D721Med (cell line): ENCODE measurements around the gene UBE2Q1.

Source experiments
- DNase-seq: peaks from one replicate; pipeline ENCODE4 v3.0.0; 2011; ENCODE audit warnings: low spot score; ENCODE audit not compliant: insufficient read length
- FAIRE-seq: peaks from 2 replicates; lab custom pipeline; 2011; peaks lifted over from hg19 to GRCh38; lab: Jason Lieb, UNC
- TF ChIP-seq, protein P1 (sequence below): IDR thresholded peaks from 2 replicates; pipeline ENCODE4 v1.5.1; 2012; ENCODE audit warnings: mild to moderate bottlenecking, control low read depth; ENCODE audit not compliant: insufficient read depth; ENCODE audit errors: missing control alignments

Gene UBE2Q1

DNA sequence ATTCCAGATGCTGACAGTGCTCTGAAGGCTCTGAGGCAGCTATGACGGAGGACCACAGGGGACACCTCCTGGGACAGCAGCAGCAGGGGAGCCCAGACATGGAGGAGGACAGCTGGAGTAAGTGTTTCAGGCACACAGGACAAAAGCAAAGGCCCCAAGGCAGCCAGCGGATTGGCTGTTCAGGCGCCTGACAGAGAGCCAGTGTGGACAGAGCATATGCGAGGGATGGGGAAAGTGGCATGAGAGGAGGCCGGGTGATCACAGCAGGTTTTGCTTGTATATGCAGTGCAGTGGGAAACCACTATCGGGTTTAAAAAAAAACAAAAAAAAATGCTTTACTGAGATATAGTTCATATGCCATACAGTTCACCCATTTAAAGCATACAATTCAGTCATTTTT, 28.2 kb upstream of the UBE2Q1 start:
- FAIRE-seq (no peak), DNase-seq (no peak)
- TF ChIP-seq, protein P1, sequence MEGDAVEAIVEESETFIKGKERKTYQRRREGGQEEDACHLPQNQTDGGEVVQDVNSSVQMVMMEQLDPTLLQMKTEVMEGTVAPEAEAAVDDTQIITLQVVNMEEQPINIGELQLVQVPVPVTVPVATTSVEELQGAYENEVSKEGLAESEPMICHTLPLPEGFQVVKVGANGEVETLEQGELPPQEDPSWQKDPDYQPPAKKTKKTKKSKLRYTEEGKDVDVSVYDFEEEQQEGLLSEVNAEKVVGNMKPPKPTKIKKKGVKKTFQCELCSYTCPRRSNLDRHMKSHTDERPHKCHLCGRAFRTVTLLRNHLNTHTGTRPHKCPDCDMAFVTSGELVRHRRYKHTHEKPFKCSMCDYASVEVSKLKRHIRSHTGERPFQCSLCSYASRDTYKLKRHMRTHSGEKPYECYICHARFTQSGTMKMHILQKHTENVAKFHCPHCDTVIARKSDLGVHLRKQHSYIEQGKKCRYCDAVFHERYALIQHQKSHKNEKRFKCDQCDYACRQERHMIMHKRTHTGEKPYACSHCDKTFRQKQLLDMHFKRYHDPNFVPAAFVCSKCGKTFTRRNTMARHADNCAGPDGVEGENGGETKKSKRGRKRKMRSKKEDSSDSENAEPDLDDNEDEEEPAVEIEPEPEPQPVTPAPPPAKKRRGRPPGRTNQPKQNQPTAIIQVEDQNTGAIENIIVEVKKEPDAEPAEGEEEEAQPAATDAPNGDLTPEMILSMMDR = no peak

DNA sequence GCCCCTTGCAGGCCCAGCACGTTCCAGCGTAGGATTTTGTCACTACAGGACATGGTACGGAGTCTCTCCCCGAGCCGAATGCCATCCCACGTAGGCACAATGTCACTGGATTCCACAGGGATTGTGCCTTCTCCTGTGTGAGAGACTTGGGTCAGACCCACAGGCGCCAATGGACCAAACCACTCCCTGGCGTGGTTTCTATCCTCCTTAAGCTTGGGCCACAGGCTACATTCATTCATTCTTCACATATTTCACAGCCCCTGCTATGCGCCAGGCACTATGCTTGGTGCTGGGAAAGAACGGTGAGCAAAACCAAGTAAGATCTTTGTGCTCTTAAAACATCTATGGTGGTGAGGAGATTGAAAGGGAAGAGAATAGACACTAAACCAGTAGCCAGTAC, 27.8 kb upstream of the UBE2Q1 start:
- FAIRE-seq (no peak), DNase-seq (no peak)
- TF ChIP-seq, protein P1 = no peak

DNA sequence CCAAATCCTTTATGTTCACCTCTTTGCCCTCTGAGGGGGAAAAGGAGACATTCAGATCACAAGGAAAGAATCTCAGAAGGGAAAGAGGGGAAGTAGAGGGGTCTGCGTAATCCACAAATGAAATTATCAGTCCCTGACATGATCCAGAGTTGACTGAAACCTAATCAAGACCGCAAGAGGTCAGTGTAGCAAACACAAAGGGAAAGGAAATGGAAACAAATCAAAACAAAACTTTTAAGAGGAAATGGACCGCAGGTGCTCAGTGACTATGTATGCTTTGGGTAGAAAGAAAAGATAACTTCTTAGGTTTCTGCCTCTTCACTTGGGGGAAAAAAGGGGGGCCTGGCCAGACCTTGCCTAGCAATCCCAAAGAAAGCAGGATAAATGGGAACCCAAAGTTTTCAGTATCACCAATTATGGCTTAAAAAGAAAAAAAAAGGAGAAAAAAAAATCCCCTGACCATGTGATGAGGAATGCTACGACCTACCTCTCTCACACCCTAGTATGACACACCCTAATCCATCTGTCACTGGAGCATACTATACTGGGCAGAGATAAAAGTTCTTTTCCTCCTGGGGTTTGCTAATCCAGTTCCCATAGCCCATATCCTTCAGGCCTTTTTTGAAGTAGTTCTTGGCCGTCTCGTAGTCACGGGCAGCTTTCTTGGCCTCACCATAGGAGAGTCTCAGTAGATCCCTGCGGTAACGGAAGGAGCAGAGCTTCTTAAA, 26.0 kb upstream of the UBE2Q1 start:
- TF ChIP-seq, protein P1 = no peak
- no peak for DNase-seq
- FAIRE-seq = no peak

DNA sequence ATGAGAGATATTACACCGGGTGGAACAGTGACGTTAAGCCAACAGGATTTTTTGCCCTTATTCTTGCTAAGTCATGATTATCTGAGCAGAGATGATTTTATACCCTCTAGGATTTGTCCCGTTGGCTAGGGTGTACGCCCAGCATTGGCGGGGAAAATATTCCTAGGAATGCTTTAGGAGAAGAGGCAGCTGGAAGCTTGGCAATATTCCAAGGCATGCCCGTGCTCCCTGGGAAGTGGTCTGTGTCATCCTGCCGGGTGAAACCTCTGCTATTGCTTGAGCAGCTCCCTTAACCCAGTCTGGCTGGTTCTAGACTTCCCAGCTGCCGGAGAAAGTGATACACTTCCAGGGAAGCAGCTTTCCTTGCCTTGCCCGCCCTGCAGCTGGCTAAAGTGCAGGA, 25.3 kb upstream of the UBE2Q1 start:
- FAIRE-seq (no peak), DNase-seq (no peak)
- TF ChIP-seq, protein P1 = no peak

DNA sequence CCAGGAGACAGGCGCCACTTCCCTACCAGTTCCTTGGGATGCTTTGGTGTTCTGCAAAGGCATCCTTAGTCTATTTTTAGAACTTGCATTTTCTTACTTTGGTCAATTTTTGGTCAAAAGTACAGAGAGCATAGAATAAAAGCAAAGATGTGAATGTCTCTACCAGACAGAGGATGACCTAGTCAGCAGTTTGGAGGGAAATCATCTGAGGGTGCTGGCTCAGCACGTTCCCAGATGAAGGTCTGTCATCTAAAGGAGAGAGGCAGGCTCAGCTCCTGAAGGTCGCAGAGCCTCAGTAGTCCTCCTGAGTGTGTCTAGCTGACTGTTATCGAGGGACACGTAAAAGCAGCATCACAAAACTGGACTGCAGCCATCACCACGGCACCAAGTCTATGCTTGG, 24.4 kb upstream of the UBE2Q1 start:
- TF ChIP-seq, protein P1 = no peak

DNA sequence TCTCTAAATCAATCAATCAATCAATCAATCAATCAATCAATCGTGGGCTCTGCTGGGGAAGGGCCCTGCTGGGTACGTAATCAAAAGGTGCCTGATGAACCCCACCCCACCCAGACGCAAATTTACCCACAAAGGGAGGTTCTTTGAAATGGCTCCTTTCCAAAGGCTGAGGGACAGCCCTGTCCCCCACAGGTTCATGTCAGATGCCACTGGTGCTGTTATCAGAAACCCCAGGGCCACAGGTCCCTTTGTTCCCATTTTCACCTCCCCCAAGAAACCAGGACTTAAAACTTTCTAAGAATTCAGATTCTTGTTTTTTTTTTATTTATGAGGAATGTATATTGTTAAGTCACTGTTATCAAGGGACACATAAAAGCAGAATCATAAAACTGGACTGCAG, 23.3 kb upstream of the UBE2Q1 start:
- TF ChIP-seq, protein P1 = no peak
- FAIRE-seq (no peak), DNase-seq (no peak)

More for the DNA sequence above, 24.4 kb upstream of the UBE2Q1 start:
- FAIRE-seq (no peak), DNase-seq (no peak)

DNA sequence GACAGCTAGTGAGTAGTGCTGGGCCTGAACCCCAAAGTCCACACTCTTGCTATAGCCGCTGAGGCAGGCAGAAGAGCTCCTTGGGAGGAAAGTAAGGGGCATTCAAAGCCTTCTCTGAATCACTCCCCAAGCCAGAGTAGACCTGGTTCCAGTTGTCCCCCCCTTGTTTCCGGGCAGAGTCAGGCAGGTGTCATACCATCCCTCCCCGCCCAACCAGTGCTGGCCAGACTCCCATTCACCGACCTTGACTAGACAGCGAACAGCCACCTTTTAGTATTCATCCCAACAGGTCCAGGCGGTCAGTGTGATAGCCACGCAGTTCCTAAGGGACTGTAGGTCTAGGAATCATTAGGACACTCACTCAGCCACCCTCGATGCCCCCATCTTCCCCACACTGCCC, 20.9 kb upstream of the UBE2Q1 start:
- FAIRE-seq = no peak
- DNase-seq = no peak
- TF ChIP-seq, protein P1 = no peak
